Osteoblast (primary cell): ENCODE results near the gene RFTN1. TPM values are rescaled to one million over a fixed set of nuclear protein-coding genes. Genes with fewer than 3 reads are reported as not detected.

Experiments used
- DNase-seq: peaks from one replicate; pipeline ENCODE4 v3.0.0; 2011; ENCODE audit warnings: low spot score, mixed read lengths; ENCODE audit not compliant: insufficient read length; ENCODE audit errors: missing footprints
- H2AFZ ChIP-seq: 2 replicates; pipeline ENCODE4 v1.6.0; 2011; ENCODE audit warnings: mild to moderate bottlenecking, low read length
- H3K27ac ChIP-seq: 2 replicates; pipeline ENCODE4 v1.5.1; 2011; ENCODE audit warnings: mild to moderate bottlenecking, low read depth, low read length, moderate library complexity
- H3K27me3 ChIP-seq: 2 replicates; pipeline ENCODE4 v1.6.0; 2012; ENCODE audit warnings: mild to moderate bottlenecking, control low read depth, inconsistent platforms, low read length, moderate library complexity; ENCODE audit not compliant: insufficient read depth
- H3K36me3 ChIP-seq: 2 replicates; pipeline ENCODE4 v1.5.1; 2011; ENCODE audit warnings: mild to moderate bottlenecking, low read length, control low read depth, moderate library complexity; ENCODE audit not compliant: insufficient read depth
- H3K4me1 ChIP-seq: 2 replicates; pipeline ENCODE4 v1.5.1; 2011; ENCODE audit warnings: mild to moderate bottlenecking, low read length, control low read depth, moderate library complexity; ENCODE audit not compliant: insufficient read depth
- H3K4me2 ChIP-seq: 2 replicates; pipeline ENCODE4 v1.6.0; 2011; ENCODE audit warnings: mild to moderate bottlenecking, low read length; ENCODE audit not compliant: insufficient read depth
- H3K4me3 ChIP-seq: fragments of 200-600 bp; sonication (generic); 3 replicates; pipeline ENCODE4 v1.5.1; 2012; ENCODE audit warnings: mild to moderate bottlenecking, low read length, inconsistent platforms; ENCODE audit not compliant: insufficient read depth
- H3K79me2 ChIP-seq: 2 replicates; pipeline ENCODE4 v1.6.0; 2012; ENCODE audit warnings: mild to moderate bottlenecking, low read length, control low read depth, inconsistent platforms; ENCODE audit not compliant: insufficient read depth
- H3K9me3 ChIP-seq: 2 replicates; pipeline ENCODE4 v1.5.1; 2011; ENCODE audit warnings: low read depth, low read length, control low read depth
- H4K20me1 ChIP-seq: 2 replicates; pipeline ENCODE4 v1.6.0; 2012; ENCODE audit warnings: mild to moderate bottlenecking, low read length, control low read depth; ENCODE audit not compliant: insufficient read depth
- CTCF ChIP-seq: IDR thresholded peaks from 2 replicates; pipeline ENCODE4 v1.5.1; 2011; ENCODE audit warnings: mild to moderate bottlenecking, low read depth, low read length, moderate library complexity; ENCODE audit errors: extremely low read depth
- total RNA-seq: library from RNA; depleted of rRNA; stranded (reverse); fragments of >200 nt; gene quantifications from 2 replicates; pipeline ENCODE4 v1.2.3, GENCODE V29; 2012

Gene RFTN1
- total RNA-seq, 1 donor = 99.2 TPM

- H2AFZ ChIP-seq = no peak overlapping the region
- no peak overlapping the region for H3K4me3 ChIP-seq
- no peak for TF ChIP-seq CTCF
- no peaks in the 10 kb centered on the region for H4K20me1 ChIP-seq
- H3K27me3 ChIP-seq = peaks cover 26% of the 10 kb centered on the region
- no peaks in the 10 kb centered on the region for H3K36me3 ChIP-seq
- H3K9me3 ChIP-seq = no peaks in the 10 kb centered on the region
- DNase-seq = peak; percentile 19
- H3K4me2 ChIP-seq = no peak overlapping the region
- peaks cover 9% of the 10 kb centered on the region for H3K4me1 ChIP-seq
- no peaks in the 10 kb centered on the region for H3K79me2 ChIP-seq
- H3K27ac ChIP-seq = no peak overlapping the region
Observed at GRCh38 chr3:16545413-16546185, 32.1 kb upstream of the RFTN1 start.

- TF ChIP-seq CTCF = no peak
- H3K27me3 ChIP-seq = peaks cover 35% of the 10 kb centered on the region
Observed at GRCh38 chr3:16543242-16543864, 29.9 kb upstream of the RFTN1 start.

GRCh38 chr3:16538507-16538906, 25.0 kb upstream of the RFTN1 start:
- H3K79me2 ChIP-seq = no peaks in the 10 kb centered on the region
- peak overlapping the region; percentile 62 for H2AFZ ChIP-seq
- no peaks in the 10 kb centered on the region for H3K4me1 ChIP-seq
- no peak overlapping the region for H3K4me3 ChIP-seq
- H3K27me3 ChIP-seq = peaks cover 34% of the 10 kb centered on the region
- no peaks in the 10 kb centered on the region for H3K9me3 ChIP-seq
- peak; percentile 37 for DNase-seq
- no peak overlapping the region for H3K27ac ChIP-seq
- TF ChIP-seq CTCF = no peak
- H3K36me3 ChIP-seq = no peaks in the 10 kb centered on the region
- H4K20me1 ChIP-seq = no peaks in the 10 kb centered on the region
- H3K4me2 ChIP-seq = no peak overlapping the region

More at GRCh38 chr3:16543242-16543864, 29.9 kb upstream of the RFTN1 start:
- Histone ChIP-seq H3K9me3 (no peaks in the 10 kb centered on the region), H3K27ac (no peak overlapping the region), H4K20me1 (no peaks in the 10 kb centered on the region), H3K4me1 (peaks cover under 1% of the 10 kb centered on the region), H3K36me3 (no peaks in the 10 kb centered on the region), H2AFZ (no peak overlapping the region), H3K4me2 (no peak overlapping the region), H3K79me2 (no peaks in the 10 kb centered on the region), H3K4me3 (no peak overlapping the region)
- DNase-seq = peak; percentile 22

- H3K36me3 ChIP-seq = no peaks in the 10 kb centered on the region
- H3K4me2 ChIP-seq = no peak overlapping the region
- no peaks in the 10 kb centered on the region for H3K79me2 ChIP-seq
- no peak for TF ChIP-seq CTCF
- no peaks in the 10 kb centered on the region for H3K4me1 ChIP-seq
- peaks cover 30% of the 10 kb centered on the region for H3K27me3 ChIP-seq
- H3K9me3 ChIP-seq = no peaks in the 10 kb centered on the region
- no peak overlapping the region for H3K27ac ChIP-seq
- no peak overlapping the region for H2AFZ ChIP-seq
- H4K20me1 ChIP-seq = no peaks in the 10 kb centered on the region
- no peak for DNase-seq
- no peak overlapping the region for H3K4me3 ChIP-seq
Observed at GRCh38 chr3:16536996-16537395, 23.5 kb upstream of the RFTN1 start.
